Spinal cord (tissue), 10 donors: ENCODE measurements around the gene CTDP1. TPM values are rescaled to one million over a fixed set of nuclear protein-coding genes. Genes with fewer than 3 reads are reported as not detected.
"Not testable (repeated sequence)": the region's sequence is repeated elsewhere in the genome, so short reads cannot be mapped to it uniquely, and the experiment has no call there.

Source experiments
- DNase-seq, 6 donors: peaks; one replicate each; pipeline versions ENCODE4 v3.0.0 to v3.0.0-alpha.2; 2013 to 2015; ENCODE audit warnings: low spot score in 6 of 6, low read depth in 4 of 6
- H3K27ac ChIP-seq: one replicate; pipeline ENCODE4 v1.5.1; 2013; ENCODE audit warnings: low read depth, low read length, control low read depth
- H3K27me3 ChIP-seq: one replicate; pipeline ENCODE4 v1.6.1; 2013; ENCODE audit warnings: low read length; ENCODE audit not compliant: control insufficient read depth, insufficient read depth
- H3K36me3 ChIP-seq: one replicate; pipeline ENCODE4 v1.6.1; 2013; ENCODE audit warnings: low read length; ENCODE audit not compliant: control insufficient read depth, insufficient read depth
- H3K4me1 ChIP-seq: one replicate; pipeline ENCODE4 v1.6.1; 2013; ENCODE audit warnings: low read length; ENCODE audit not compliant: control insufficient read depth, insufficient read depth
- H3K4me3 ChIP-seq: one replicate; pipeline ENCODE4 v1.5.1; 2013; ENCODE audit warnings: low read depth, low read length, control low read depth
- H3K9me3 ChIP-seq: one replicate; pipeline ENCODE4 v1.6.1; 2013; ENCODE audit warnings: low read length; ENCODE audit not compliant: control insufficient read depth, insufficient read depth
- WGBS: methylation state at CpG from one replicate; pipeline ENCODE4 v1.1.5; 2013; ENCODE audit warnings: missing lambda C conversion rate; ENCODE audit not compliant: insufficient coverage; 5-methylcytosine and 5-hydroxymethylcytosine counted together
- polyA plus RNA-seq, 2 donors: library from polyadenylated mRNA; unstranded; fragments of 120-200 nt; gene quantifications; one replicate each; pipeline ENCODE4 v1.2.1, GENCODE V29; 2013; ENCODE audit not compliant: insufficient read length in 2 of 2
- total RNA-seq, 2 donors: library from RNA; depleted of rRNA in 1 of 2; stranded (reverse); fragments of 120-200 nt in 1 of 2; fragments of >200 nt in 1 of 2; gene quantifications; one replicate each; pipeline versions ENCODE4 v1.2.3 to v1.2.4, GENCODE V29; 2013 to 2014
- donor health status: healthy.

CTDP1 gene
- total and polyA plus RNA-seq, 4 donors: 11.3 to 16.2 (median 14.4) TPM

GRCh38 chr18:79728931-79729586 is 49.5 kb downstream of the CTDP1 start:
- no peak for DNase-seq
- H3K27me3 ChIP-seq: no peaks in the 10 kb centered on the region
- H3K4me3 ChIP-seq: no peak overlapping the region
- 95% methylated on average over 32 of the region's 35 CpGs for WGBS
- peaks cover 61% of the 10 kb centered on the region for H3K36me3 ChIP-seq
- H3K4me1 ChIP-seq: no peaks in the 10 kb centered on the region
- no peak overlapping the region for H3K27ac ChIP-seq
- no peaks in the 10 kb centered on the region for H3K9me3 ChIP-seq

GRCh38 chr18:79729611-79730010 is 50.0 kb downstream of the CTDP1 start:
- WGBS: over 99% methylated on average over 12 of the region's 12 CpGs
- no peak overlapping the region for H3K4me3 ChIP-seq
- no peak for DNase-seq
- no peak overlapping the region for H3K27ac ChIP-seq
- H3K4me1 ChIP-seq: no peaks in the 10 kb centered on the region
- H3K27me3 ChIP-seq: no peaks in the 10 kb centered on the region
- no peaks in the 10 kb centered on the region for H3K9me3 ChIP-seq
- H3K36me3 ChIP-seq: peaks cover 65% of the 10 kb centered on the region

GRCh38 chr18:79730804-79731203 is 51.2 kb downstream of the CTDP1 start:
- H3K4me1 ChIP-seq: no peaks in the 10 kb centered on the region
- no peaks in the 10 kb centered on the region for H3K9me3 ChIP-seq
- H3K27me3 ChIP-seq: no peaks in the 10 kb centered on the region
- no peak for DNase-seq
- no peak overlapping the region for H3K4me3 ChIP-seq
- no peak overlapping the region for H3K27ac ChIP-seq
- H3K36me3 ChIP-seq: peaks cover 70% of the 10 kb centered on the region
- 97% methylated on average over 11 of the region's 11 CpGs for WGBS

GRCh38 chr18:79731881-79732720 is 52.5 kb downstream of the CTDP1 start:
- H3K4me1 ChIP-seq, H3K9me3 ChIP-seq, H3K4me3 ChIP-seq, H3K27me3 ChIP-seq, H3K27ac ChIP-seq, DNase-seq: not testable (repeated sequence)
- H3K36me3 ChIP-seq: peaks cover 77% of the 10 kb centered on the region
- WGBS: 93% methylated on average over 11 of the region's 17 CpGs

GRCh38 chr18:79732721-79733025 is 53.1 kb downstream of the CTDP1 start:
- no peaks in the 10 kb centered on the region for H3K4me1 ChIP-seq
- no peaks in the 10 kb centered on the region for H3K9me3 ChIP-seq
- 98% methylated on average over 6 of the region's 9 CpGs for WGBS
- H3K27ac ChIP-seq: no peak overlapping the region
- H3K36me3 ChIP-seq: peaks cover 78% of the 10 kb centered on the region
- H3K4me3 ChIP-seq: no peak overlapping the region
- no peak for DNase-seq
- H3K27me3 ChIP-seq: no peaks in the 10 kb centered on the region

- DNase-seq: no peak
- H3K4me1 ChIP-seq: peaks cover 2% of the 10 kb centered on the region
- H3K27me3 ChIP-seq: no peaks in the 10 kb centered on the region
- no peaks in the 10 kb centered on the region for H3K9me3 ChIP-seq
- no peak overlapping the region for H3K4me3 ChIP-seq
- no peak overlapping the region for H3K27ac ChIP-seq
- H3K36me3 ChIP-seq: peaks cover 80% of the 10 kb centered on the region
- 96% methylated on average over 37 of the region's 38 CpGs for WGBS
Observed at GRCh38 chr18:79733135-79733701, 53.6 kb downstream of the CTDP1 start.

GRCh38 chr18:79733986-79734770 is 54.6 kb downstream of the CTDP1 start:
- H3K27me3 ChIP-seq: no peaks in the 10 kb centered on the region
- no peak overlapping the region for H3K27ac ChIP-seq
- peaks cover 80% of the 10 kb centered on the region for H3K36me3 ChIP-seq
- DNase-seq: peak in 1 of 6 donors; percentile 20
- H3K4me3 ChIP-seq: no peak overlapping the region
- H3K9me3 ChIP-seq: no peaks in the 10 kb centered on the region
- 92% methylated on average over 29 of the region's 33 CpGs for WGBS
- H3K4me1 ChIP-seq: peaks cover 9% of the 10 kb centered on the region

GRCh38 chr18:79735071-79735980 is 55.7 kb downstream of the CTDP1 start:
- H3K36me3 ChIP-seq: peaks cover 78% of the 10 kb centered on the region
- H3K4me1 ChIP-seq: peaks cover 12% of the 10 kb centered on the region
- H3K27ac ChIP-seq: no peak overlapping the region
- H3K27me3 ChIP-seq: no peaks in the 10 kb centered on the region
- 97% methylated on average over 54 of the region's 63 CpGs for WGBS
- H3K9me3 ChIP-seq: no peaks in the 10 kb centered on the region
- no peak for DNase-seq
- H3K4me3 ChIP-seq: no peak overlapping the region

- Histone ChIP-seq H3K27ac (no peak overlapping the region), H3K4me3 (no peak overlapping the region), H3K36me3 (peaks cover 74% of the 10 kb centered on the region), H3K9me3 (no peaks in the 10 kb centered on the region), H3K4me1 (peaks cover 12% of the 10 kb centered on the region), H3K27me3 (no peaks in the 10 kb centered on the region)
- DNase-seq: no peak
- 96% methylated on average over 22 of the region's 25 CpGs for WGBS
Observed at GRCh38 chr18:79736230-79736629, 56.6 kb downstream of the CTDP1 start.
